ENCODE measurements around the gene SLC35B1. TPM values are rescaled to one million over a fixed set of nuclear protein-coding genes. Genes with fewer than 3 reads are reported as not detected.

SLC35B1 gene
- total and polyA plus RNA-seq, 2 experiments from 2014 or later = 98.1 to 99.8 TPM

- WGBS (ENCODE audit: low lambda C conversion rate, missing lambda C conversion rate) = 93% methylated on average over 3 of the region's 3 CpGs
- no peaks in the 10 kb centered on the region for H3K9me2 ChIP-seq (replicated peaks; ENCODE audit: insufficient read depth)
- H4K20me1 ChIP-seq (ENCODE audit: insufficient read depth, poor library complexity, severe bottlenecking) = no peaks in the 10 kb centered on the region
- no peaks in the 10 kb centered on the region for H3K79me2 ChIP-seq
- no peaks in the 10 kb centered on the region for H3K27me3 ChIP-seq
- H3K4me2 ChIP-seq = no peak overlapping the region
- no peaks in the 10 kb centered on the region for H3K36me3 ChIP-seq (replicated peaks; ENCODE audit: insufficient read depth, low read depth)
- DNase-seq (ENCODE audit: low spot score) = no peak
- no peak overlapping the region for H3K4me3 ChIP-seq
- no peak overlapping the region for H3K27ac ChIP-seq
- H3K9me3 ChIP-seq (ENCODE audit: low read depth) = no peaks in the 10 kb centered on the region
- no peaks in the 10 kb centered on the region for H3K4me1 ChIP-seq (ENCODE audit: insufficient read depth)
- TF ChIP-seq EZH2phosphoT487 (IDR thresholded peaks at IDR 0.05; ENCODE audit: low read depth, severe bottlenecking, unreplicated experiment) (no peak), EZH2 (IDR thresholded peaks at IDR 0.05; ENCODE audit: borderline replicate concordance) (no peak)
- TF ChIP-seq, protein P1, sequence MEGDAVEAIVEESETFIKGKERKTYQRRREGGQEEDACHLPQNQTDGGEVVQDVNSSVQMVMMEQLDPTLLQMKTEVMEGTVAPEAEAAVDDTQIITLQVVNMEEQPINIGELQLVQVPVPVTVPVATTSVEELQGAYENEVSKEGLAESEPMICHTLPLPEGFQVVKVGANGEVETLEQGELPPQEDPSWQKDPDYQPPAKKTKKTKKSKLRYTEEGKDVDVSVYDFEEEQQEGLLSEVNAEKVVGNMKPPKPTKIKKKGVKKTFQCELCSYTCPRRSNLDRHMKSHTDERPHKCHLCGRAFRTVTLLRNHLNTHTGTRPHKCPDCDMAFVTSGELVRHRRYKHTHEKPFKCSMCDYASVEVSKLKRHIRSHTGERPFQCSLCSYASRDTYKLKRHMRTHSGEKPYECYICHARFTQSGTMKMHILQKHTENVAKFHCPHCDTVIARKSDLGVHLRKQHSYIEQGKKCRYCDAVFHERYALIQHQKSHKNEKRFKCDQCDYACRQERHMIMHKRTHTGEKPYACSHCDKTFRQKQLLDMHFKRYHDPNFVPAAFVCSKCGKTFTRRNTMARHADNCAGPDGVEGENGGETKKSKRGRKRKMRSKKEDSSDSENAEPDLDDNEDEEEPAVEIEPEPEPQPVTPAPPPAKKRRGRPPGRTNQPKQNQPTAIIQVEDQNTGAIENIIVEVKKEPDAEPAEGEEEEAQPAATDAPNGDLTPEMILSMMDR (IDR thresholded peaks at IDR 0.05; ENCODE audit: poor library complexity) = no peak
- H2AFZ ChIP-seq = no peak overlapping the region
Measured at GRCh38 chr17:49729069-49729468, 21.3 kb upstream of the SLC35B1 start.

DNA sequence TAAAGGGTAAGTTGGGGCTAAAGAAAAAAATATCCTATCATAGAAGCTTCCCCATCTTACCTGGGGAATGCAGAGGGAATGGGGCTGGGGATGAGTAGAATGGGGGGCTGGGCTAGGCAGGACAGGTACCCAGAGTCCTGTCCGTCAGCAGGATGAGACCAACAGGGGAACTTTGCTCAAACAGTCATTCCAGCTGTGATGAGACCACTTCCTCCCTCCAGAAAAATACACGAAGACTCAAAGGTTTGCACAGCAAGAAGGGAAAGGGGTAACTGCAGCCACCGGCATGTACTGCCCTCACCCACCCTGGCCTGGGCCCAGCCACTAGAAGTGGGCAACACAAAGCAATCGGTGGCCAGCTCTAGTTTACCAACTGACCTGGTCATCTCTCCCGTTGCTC, 20.7 kb upstream of the SLC35B1 start:
- TF ChIP-seq, protein P1 (IDR thresholded peaks at IDR 0.05; ENCODE audit: poor library complexity) = no peak
- no peak for TF ChIP-seq EZH2phosphoT487 (IDR thresholded peaks at IDR 0.05; ENCODE audit: low read depth, severe bottlenecking, unreplicated experiment)
- TF ChIP-seq EZH2 (IDR thresholded peaks at IDR 0.05; ENCODE audit: borderline replicate concordance) = no peak
- Histone ChIP-seq H3K79me2 (no peaks in the 10 kb centered on the region), H3K4me2 (no peak overlapping the region), H3K9me3 (ENCODE audit: low read depth) (no peaks in the 10 kb centered on the region), H3K27ac (no peak overlapping the region), H4K20me1 (ENCODE audit: insufficient read depth, poor library complexity, severe bottlenecking) (no peaks in the 10 kb centered on the region), H3K4me1 (ENCODE audit: insufficient read depth) (peaks cover 2% of the 10 kb centered on the region), H3K4me3 (no peak overlapping the region), H2AFZ (no peak overlapping the region), H3K9me2 (replicated peaks; ENCODE audit: insufficient read depth) (no peaks in the 10 kb centered on the region), H3K36me3 (replicated peaks; ENCODE audit: insufficient read depth, low read depth) (no peaks in the 10 kb centered on the region), H3K27me3 (no peaks in the 10 kb centered on the region)
- WGBS (ENCODE audit: low lambda C conversion rate, missing lambda C conversion rate) = 95% methylated on average over 5 of the region's 5 CpGs
- DNase-seq (ENCODE audit: low spot score) = no peak

- H3K79me2 ChIP-seq = no peaks in the 10 kb centered on the region
- H3K27ac ChIP-seq = no peak overlapping the region
- H3K4me1 ChIP-seq (ENCODE audit: insufficient read depth) = peaks cover 6% of the 10 kb centered on the region
- TF ChIP-seq EZH2 (IDR thresholded peaks at IDR 0.05; ENCODE audit: borderline replicate concordance) (no peak), EZH2phosphoT487 (IDR thresholded peaks at IDR 0.05; ENCODE audit: low read depth, severe bottlenecking, unreplicated experiment) (no peak)
- TF ChIP-seq, protein P1 (IDR thresholded peaks at IDR 0.05; ENCODE audit: poor library complexity) = no peak
- H3K4me3 ChIP-seq = no peak overlapping the region
- WGBS (ENCODE audit: low lambda C conversion rate, missing lambda C conversion rate) = 98% methylated on average over 4 of the region's 4 CpGs
- no peak overlapping the region for H3K4me2 ChIP-seq
- no peaks in the 10 kb centered on the region for H3K9me3 ChIP-seq (ENCODE audit: low read depth)
- H2AFZ ChIP-seq = no peak overlapping the region
- H3K27me3 ChIP-seq = no peaks in the 10 kb centered on the region
- no peaks in the 10 kb centered on the region for H3K36me3 ChIP-seq (replicated peaks; ENCODE audit: insufficient read depth, low read depth)
- H4K20me1 ChIP-seq (ENCODE audit: insufficient read depth, poor library complexity, severe bottlenecking) = no peaks in the 10 kb centered on the region
- no peak for DNase-seq (ENCODE audit: low spot score)
- no peaks in the 10 kb centered on the region for H3K9me2 ChIP-seq (replicated peaks; ENCODE audit: insufficient read depth)
Measured at GRCh38 chr17:49727380-49727779, 19.6 kb upstream of the SLC35B1 start.
